HEK293 (cell line): ENCODE measurements around the gene SEMA3G.

ENCODE experiments used
- CTCF ChIA-PET: fragments of 350-600 bp; formaldehyde crosslinking; extraction: SDS; loops from one replicate; lab custom pipeline; 2021; ENCODE audit warnings: antibody characterized with exemption; lab: Yijun Ruan, JAX
- POLR2A ChIA-PET: fragments of 300-600 bp; formaldehyde crosslinking; extraction: SDS; loops from one replicate; lab custom pipeline; 2020; ENCODE audit warnings: antibody characterized with exemption, inconsistent platforms; lab: Yijun Ruan, JAX
- H3K27ac ChIP-seq: fragments of 200-500 bp; sonication (Bioruptor generic); 2 replicates; pipeline ENCODE4 v1.5.1; 2014; ENCODE audit warnings: low read depth, low read length, control low read depth, inconsistent platforms; ENCODE audit errors: extremely low read depth
- H3K36me3 ChIP-seq, 2 experiments: fragments of 200-500 bp in 1 of 2; sonication (Bioruptor generic) in 1 of 2; 1 replicate in 1 of 2; 2 replicates in 1 of 2; pipeline ENCODE4 v1.5.1; 2014 to 2017; ENCODE audit warnings: inconsistent platforms in 2 of 2, low read length in 2 of 2; ENCODE audit not compliant: control insufficient read depth in 2 of 2, insufficient read depth in 1 of 2
- H3K4me1 ChIP-seq: fragments of 200-500 bp; sonication (Bioruptor generic); 2 replicates; pipeline ENCODE4 v1.5.1; 2014; ENCODE audit warnings: mild to moderate bottlenecking, low read length, inconsistent platforms; ENCODE audit not compliant: control insufficient read depth, insufficient read depth
- H3K4me3 ChIP-seq: 2 replicates; pipeline ENCODE4 v1.5.1; 2011; ENCODE audit warnings: low read depth, mild to moderate bottlenecking, control low read depth, low read length, moderate library complexity
- H3K9me3 ChIP-seq: fragments of 200-500 bp; sonication (Bioruptor generic); 2 replicates; pipeline ENCODE4 v1.5.1; 2014; ENCODE audit warnings: low read depth, low read length, inconsistent platforms; ENCODE audit not compliant: control insufficient read depth, insufficient read depth
- GFI1B ChIP-seq: fragments of 450-650 bp; formaldehyde crosslinking; IDR thresholded peaks from 2 replicates; pipeline ENCODE4 v1.5.1; 2016; ENCODE audit warnings: missing biosample characterization, missing genetic modification characterization
- GLI2 ChIP-seq: fragments of 450-650 bp; formaldehyde crosslinking; IDR thresholded peaks from 2 replicates; pipeline ENCODE4; 2017; ENCODE audit warnings: missing biosample characterization, missing genetic modification characterization, low read depth, borderline replicate concordance
- HOXA7 ChIP-seq: sonication (generic); formaldehyde crosslinking; IDR thresholded peaks from 2 replicates; pipeline ENCODE4 v1.8.1; 2022; ENCODE audit warnings: missing genetic modification reagents, borderline replicate concordance
- KLF10 ChIP-seq: fragments of 450-650 bp; IDR thresholded peaks from 2 replicates; pipeline ENCODE4 v1.5.1; 2018; ENCODE audit warnings: missing biosample characterization, mild to moderate bottlenecking, missing genetic modification characterization
- KLF16 ChIP-seq: fragments of 450-650 bp; formaldehyde crosslinking; IDR thresholded peaks from 2 replicates; pipeline ENCODE4 v1.5.1; 2017; ENCODE audit warnings: missing biosample characterization, missing genetic modification characterization
- KLF17 ChIP-seq: fragments of 450-650 bp; formaldehyde crosslinking; IDR thresholded peaks from 2 replicates; pipeline ENCODE4 v1.5.1; 2016; ENCODE audit warnings: missing biosample characterization, missing genetic modification characterization
- MZF1 ChIP-seq: fragments of 450-650 bp; formaldehyde crosslinking; IDR thresholded peaks from 2 replicates; pipeline ENCODE4 v1.5.1; 2017; ENCODE audit warnings: missing biosample characterization, missing genetic modification characterization, borderline replicate concordance
- SCRT2 ChIP-seq: fragments of 450-650 bp; formaldehyde crosslinking; IDR thresholded peaks from 2 replicates; pipeline ENCODE4 v1.5.1; 2016; ENCODE audit warnings: missing biosample characterization, missing genetic modification characterization
- TCF7L2 ChIP-seq: IDR thresholded peaks from 2 replicates; pipeline ENCODE4 v1.6.1; 2011; ENCODE audit warnings: low read depth, mild to moderate bottlenecking, inconsistent platforms, low read length, moderate library complexity, borderline replicate concordance
- TRIM28 ChIP-seq: IDR thresholded peaks from 2 replicates; pipeline ENCODE4 v1.6.1; 2011; ENCODE audit warnings: low read length, control low read depth, borderline replicate concordance
- ZBTB26 ChIP-seq: fragments of 450-650 bp; formaldehyde crosslinking; optimal IDR thresholded peaks from 2 replicates; pipeline ENCODE3; 2016; ENCODE audit warnings: missing biosample characterization, mild to moderate bottlenecking, missing genetic modification characterization
- ZNF140 ChIP-seq: fragments of 450-650 bp; formaldehyde crosslinking; IDR thresholded peaks from 2 replicates; pipeline ENCODE4 v1.5.1; 2016; ENCODE audit warnings: missing biosample characterization, missing genetic modification characterization
- ZNF211 ChIP-seq: fragments of 450-650 bp; formaldehyde crosslinking; IDR thresholded peaks from 2 replicates; pipeline ENCODE4 v1.5.1; 2016; ENCODE audit warnings: low read depth, missing biosample characterization, missing genetic modification characterization
- ZNF23 ChIP-seq: fragments of 450-650 bp; formaldehyde crosslinking; IDR thresholded peaks from 2 replicates; pipeline ENCODE4 v1.5.1; 2016; ENCODE audit warnings: missing biosample characterization, missing genetic modification characterization, borderline replicate concordance
- ZNF24 ChIP-seq: fragments of 450-650 bp; formaldehyde crosslinking; IDR thresholded peaks from 2 replicates; pipeline ENCODE4 v1.5.1; 2016; ENCODE audit warnings: missing biosample characterization, missing genetic modification characterization
- ZNF341 ChIP-seq: fragments of 450-650 bp; formaldehyde crosslinking; IDR thresholded peaks from 2 replicates; pipeline ENCODE4; 2016; ENCODE audit warnings: low read depth, missing biosample characterization, missing genetic modification characterization
- ZNF394 ChIP-seq: fragments of 450-650 bp; formaldehyde crosslinking; IDR thresholded peaks from 2 replicates; pipeline ENCODE4 v1.5.1; 2016; ENCODE audit warnings: missing biosample characterization, missing genetic modification characterization, mild to moderate bottlenecking, moderate library complexity, borderline replicate concordance
- ZNF426 ChIP-seq: fragments of 450-650 bp; formaldehyde crosslinking; IDR thresholded peaks from 2 replicates; pipeline ENCODE4 v1.5.1; 2017; ENCODE audit warnings: missing biosample characterization, missing genetic modification characterization, mild to moderate bottlenecking, inconsistent platforms, moderate library complexity
- ZNF510 ChIP-seq: fragments of 450-650 bp; formaldehyde crosslinking; IDR thresholded peaks from 2 replicates; pipeline ENCODE4 v1.5.1; 2018; ENCODE audit warnings: mild to moderate bottlenecking, missing genetic modification characterization, missing biosample characterization; ENCODE audit not compliant: insufficient replicate concordance
- ZNF623 ChIP-seq: fragments of 450-650 bp; formaldehyde crosslinking; IDR thresholded peaks from 2 replicates; pipeline ENCODE4 v1.5.1; 2016; ENCODE audit warnings: missing biosample characterization, missing genetic modification characterization
- ZNF658 ChIP-seq: fragments of 450-650 bp; formaldehyde crosslinking; IDR thresholded peaks from 2 replicates; pipeline ENCODE4; 2016; ENCODE audit warnings: missing biosample characterization, missing genetic modification characterization
- ZNF791 ChIP-seq: fragments of 450-650 bp; formaldehyde crosslinking; IDR thresholded peaks from 2 replicates; pipeline ENCODE4 v1.5.1; 2016; ENCODE audit warnings: missing biosample characterization, missing genetic modification characterization

Gene SEMA3G

GRCh38 chr3:52396907-52397591 lies 47.9 kb downstream of the SEMA3G start:
- Histone ChIP-seq H3K36me3 (peaks cover 0 to 38% of the 10 kb centered on the region in 2 experiments; a peak in 1 of 3 replicates), H3K4me3 (no peak overlapping the region), H3K9me3 (no peaks in the 10 kb centered on the region), H3K4me1 (no peaks in the 10 kb centered on the region), H3K27ac (no peak overlapping the region)
- TF ChIP-seq HOXA7 = no peak
- TF ChIP-seq ZBTB26 (tag by site-specific recombination) = no peak
- TF ChIP-seq ZNF426 (tag by site-specific recombination) = no peak
- peak; percentile 97 for TF ChIP-seq ZNF623
- no peak for TF ChIP-seq ZNF211 (tag by site-specific recombination)
- no peak for TF ChIP-seq ZNF791
- ChIA-PET CTCF (no interaction called here), POLR2A (no interaction called here)

- H3K9me3 ChIP-seq = no peaks in the 10 kb centered on the region
- TF ChIP-seq SCRT2 (tag by site-specific recombination) (0 out of 2 replicates have a peak, but pooled peaks have one; percentile 27), KLF17 (no peak), TRIM28 (no peak), GLI2 (tag by site-specific recombination) (no peak), MZF1 (tag by site-specific recombination) (no peak)
- H3K27ac ChIP-seq = no peak overlapping the region
- no peaks in the 10 kb centered on the region for H3K4me1 ChIP-seq
- CTCF ChIA-PET = interaction anchor here (0.7 kb wide), 1 partner anchor 17 kb away, joined by 3 read pairs; no protein-coding TSS in a partner anchor
- POLR2A ChIA-PET = interaction anchor here (0.7 kb wide), 1 partner anchor 174 kb away, joined by 5 read pairs; no protein-coding TSS in a partner anchor
- H3K4me3 ChIP-seq = no peak overlapping the region
- peaks cover 0 to 35% of the 10 kb centered on the region in 2 experiments; a peak in 1 of 3 replicates for H3K36me3 ChIP-seq
Observed at GRCh38 chr3:52396011-52396906, 48.6 kb downstream of the SEMA3G start.

GRCh38 chr3:52395503-52395865 lies 49.4 kb downstream of the SEMA3G start:
- no peak overlapping the region for H3K27ac ChIP-seq
- CTCF ChIA-PET = interaction anchor here (0.7 kb wide), 1 partner anchor 17 kb away, joined by 3 read pairs; no protein-coding TSS in a partner anchor
- H3K4me3 ChIP-seq = no peak overlapping the region
- no peaks in the 10 kb centered on the region for H3K4me1 ChIP-seq
- H3K9me3 ChIP-seq = no peaks in the 10 kb centered on the region
- H3K36me3 ChIP-seq = peaks cover 0 to 30% of the 10 kb centered on the region in 2 experiments; a peak in 1 of 3 replicates
- TF ChIP-seq KLF10 (tag by site-specific recombination) (no peak), ZNF394 (tag by site-specific recombination) (no peak), KLF16 (tag by site-specific recombination) (no peak), ZNF510 (no peak), ZNF24 (tag by site-specific recombination) (no peak), ZNF140 (no peak), ZNF23 (tag by site-specific recombination) (no peak), ZNF658 (tag by site-specific recombination) (no peak), GFI1B (tag by site-specific recombination) (no peak), ZNF341 (no peak), TCF7L2 (no peak)
- POLR2A ChIA-PET = interaction anchor here (0.7 kb wide), 1 partner anchor 10 kb away, joined by 8 read pairs; no protein-coding TSS in a partner anchor
